Nephron (organoid): ENCODE results near the gene PCCA.
"Not testable (repeated sequence)": the region's sequence is repeated elsewhere in the genome, so short reads cannot be mapped to it uniquely, and the experiment has no call there.

Experiments used
- H3K27ac Mint-ChIP-seq, 3 experiments: 2 replicates each; pipeline ENCODE4 v1.8.0; 2020; ENCODE audit warnings: mixed read lengths in 3 of 3, mild to moderate bottlenecking in 2 of 3, moderate library complexity in 1 of 3
- H3K27me3 Mint-ChIP-seq: 2 replicates; pipeline ENCODE4 v1.8.0; 2021; ENCODE audit warnings: low read depth, mild to moderate bottlenecking, moderate library complexity, mixed read lengths
- H3K36me3 Mint-ChIP-seq: 2 replicates; pipeline ENCODE4 v1.8.0; 2020; ENCODE audit warnings: low read depth, mixed read lengths
- H3K4me1 Mint-ChIP-seq: 2 replicates; pipeline ENCODE4 v1.8.0; 2020; ENCODE audit warnings: mixed read lengths
- H3K4me3 Mint-ChIP-seq, 3 experiments: 2 replicates each; pipeline ENCODE4 v1.8.0; 2020; ENCODE audit warnings: mild to moderate bottlenecking in 3 of 3, mixed read lengths in 3 of 3, moderate library complexity in 2 of 3
- H3K9me3 Mint-ChIP-seq: 2 replicates; pipeline ENCODE4 v1.8.0; 2020; ENCODE audit warnings: mixed read lengths
- CTCF ChIP-seq, 3 experiments: fragments of 200-600 bp; sonication (generic); IDR thresholded peaks; one replicate each; pipeline ENCODE4 v1.5.0; 2021; ENCODE audit warnings: antibody characterized with exemption in 3 of 3; ENCODE audit not compliant: unreplicated experiment in 3 of 3

Gene PCCA

GRCh38 chr13:100095498-100095897 lies 6.6 kb downstream of the PCCA start:
- Mint-ChIP-seq H3K27ac (no peak overlapping the region), H3K4me3 (no peak overlapping the region), H3K4me1 (peaks cover 28% of the 10 kb centered on the region), H3K36me3 (peaks cover 30% of the 10 kb centered on the region), H3K9me3 (peaks cover 8% of the 10 kb centered on the region), H3K27me3 (no peaks in the 10 kb centered on the region)
- no peak for TF ChIP-seq CTCF (IDR thresholded peaks at IDR 0.05; ENCODE audit: unreplicated experiment in 3 of 3)

GRCh38 chr13:100096526-100096925 lies 7.6 kb downstream of the PCCA start:
- H3K9me3 Mint-ChIP-seq, result peaks cover 8% of the 10 kb centered on the region
- H3K27me3 Mint-ChIP-seq, result no peaks in the 10 kb centered on the region
- H3K4me1 Mint-ChIP-seq, result peaks cover 21% of the 10 kb centered on the region
- peaks cover 30% of the 10 kb centered on the region for H3K36me3 Mint-ChIP-seq
- no peak overlapping the region for H3K27ac Mint-ChIP-seq
- no peak for TF ChIP-seq CTCF (IDR thresholded peaks at IDR 0.05; ENCODE audit: unreplicated experiment in 3 of 3)
- H3K4me3 Mint-ChIP-seq, result no peak overlapping the region

GRCh38 chr13:100097821-100098220 lies 8.9 kb downstream of the PCCA start:
- Mint-ChIP-seq H3K36me3 (peaks cover 38% of the 10 kb centered on the region), H3K9me3 (peaks cover 8% of the 10 kb centered on the region), H3K27me3 (no peaks in the 10 kb centered on the region), H3K4me3 (no peak overlapping the region), H3K4me1 (peaks cover 28% of the 10 kb centered on the region), H3K27ac (no peak overlapping the region)
- no peak for TF ChIP-seq CTCF (IDR thresholded peaks at IDR 0.05; ENCODE audit: unreplicated experiment in 3 of 3)

- H3K9me3 Mint-ChIP-seq, result peaks cover 6% of the 10 kb centered on the region
- H3K27me3 Mint-ChIP-seq, result no peaks in the 10 kb centered on the region
- H3K36me3 Mint-ChIP-seq, result peaks cover 31% of the 10 kb centered on the region
- peak overlapping the region in 2 of 3 experiments; percentile 4 to 17 for H3K27ac Mint-ChIP-seq
- no peak overlapping the region for H3K4me3 Mint-ChIP-seq
- H3K4me1 Mint-ChIP-seq, result peaks cover 28% of the 10 kb centered on the region
- no peak for TF ChIP-seq CTCF (IDR thresholded peaks at IDR 0.05; ENCODE audit: unreplicated experiment in 3 of 3)
Measured at GRCh38 chr13:100098445-100099116, 9.7 kb downstream of the PCCA start.

GRCh38 chr13:100099117-100099445 lies 10.2 kb downstream of the PCCA start:
- not testable (repeated sequence) for H3K4me3 Mint-ChIP-seq, H3K27me3 Mint-ChIP-seq
- peaks cover 36% of the 10 kb centered on the region for H3K36me3 Mint-ChIP-seq

GRCh38 chr13:100100115-100100879 lies 11.4 kb downstream of the PCCA start:
- peak overlapping the region; percentile 0 to 83 (median 26) for H3K27ac Mint-ChIP-seq
- H3K36me3 Mint-ChIP-seq, result peaks cover 40% of the 10 kb centered on the region
- H3K4me3 Mint-ChIP-seq, result no peak overlapping the region
- H3K4me1 Mint-ChIP-seq, result peaks cover 28% of the 10 kb centered on the region
- TF ChIP-seq CTCF (IDR thresholded peaks at IDR 0.05; ENCODE audit: unreplicated experiment in 3 of 3), result no peak
- H3K27me3 Mint-ChIP-seq, result no peaks in the 10 kb centered on the region
- peaks cover 2% of the 10 kb centered on the region for H3K9me3 Mint-ChIP-seq

More at GRCh38 chr13:100099117-100099445, 10.2 kb downstream of the PCCA start:
- H3K9me3 Mint-ChIP-seq, result not testable (repeated sequence)
- Mint-ChIP-seq H3K27ac (peak overlapping the region in 1 of 3 experiments; percentile 4), H3K4me1 (peaks cover 28% of the 10 kb centered on the region)
